SJSA1 (cell line): Measurements from ENCODE around the gene PLXNB3. TPM values are rescaled to one million over a fixed set of nuclear protein-coding genes. Genes with fewer than 3 reads are reported as not detected.

Source experiments
- DNase-seq, 2 experiments: peaks; one replicate each; pipeline ENCODE4 v3.0.0-alpha.2; 2015 to 2020; ENCODE audit warnings: low spot score in 2 of 2, low read depth in 1 of 2
- H3K27ac ChIP-seq: fragments of 250-450 bp; sonication (Bioruptor Pico); 2 replicates; pipeline ENCODE4 v1.5.1; 2020; ENCODE audit warnings: mild to moderate bottlenecking, moderate library complexity
- H3K27me3 ChIP-seq: fragments of 250-450 bp; sonication (Bioruptor Pico); replicated peaks from 2 replicates; pipeline ENCODE4 v1.5.1; 2020; ENCODE audit warnings: mild to moderate bottlenecking, moderate library complexity
- H3K36me3 ChIP-seq: fragments of 250-450 bp; sonication (Bioruptor Pico); 2 replicates; pipeline ENCODE4 v1.5.1; 2020; ENCODE audit warnings: mild to moderate bottlenecking
- H3K4me1 ChIP-seq: fragments of 250-450 bp; sonication (Bioruptor Pico); replicated peaks from 2 replicates; pipeline ENCODE4 v1.6.1; 2021; ENCODE audit warnings: mild to moderate bottlenecking
- H3K4me3 ChIP-seq: fragments of 250-450 bp; sonication (Bioruptor Pico); 2 replicates; pipeline ENCODE4 v1.5.1; 2020; ENCODE audit warnings: mild to moderate bottlenecking
- H3K9me3 ChIP-seq: fragments of 250-450 bp; sonication (Bioruptor Pico); replicated peaks from 2 replicates; pipeline ENCODE4 v1.5.1; 2020; ENCODE audit warnings: mild to moderate bottlenecking
- total RNA-seq: library from RNA; depleted of rRNA; stranded (reverse); fragments of >200 nt; shearing (Covaris generic); gene quantifications from 2 replicates; pipeline ENCODE4 v1.2.3, GENCODE V29; 2014; rRNA removed

The PLXNB3 gene
- total RNA-seq, 1 experiment from 2014 or later, result 1.3 TPM

DNA sequence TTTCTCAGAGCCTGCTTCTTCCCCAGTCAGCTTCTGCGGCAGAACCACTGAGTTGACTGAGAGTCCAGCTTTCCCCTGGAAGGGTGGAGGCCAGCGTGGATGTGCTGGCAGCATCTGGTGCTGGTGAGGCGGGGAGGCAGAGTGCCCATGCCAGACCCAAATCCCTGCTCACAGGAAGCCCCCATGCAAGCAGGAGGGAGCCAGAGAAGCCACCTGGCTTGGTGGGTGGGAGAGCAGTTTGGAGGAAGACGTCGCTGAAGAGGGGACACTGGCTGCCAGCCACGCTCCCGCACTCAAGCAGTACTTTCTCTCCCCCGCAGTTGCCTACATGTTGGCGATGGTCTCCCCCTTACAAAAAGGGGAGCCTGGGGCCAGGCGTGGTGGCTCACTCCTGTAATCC lies 60.3 kb downstream of the PLXNB3 start:
- Histone ChIP-seq H3K36me3 (no peaks in the 10 kb centered on the region), H3K9me3 (no peaks in the 10 kb centered on the region), H3K4me1 (peaks cover under 1% of the 10 kb centered on the region; the same call in 1 of the 2 replicates), H3K27me3 (peaks cover 12% of the 10 kb centered on the region), H3K27ac (no peak overlapping the region), H3K4me3 (no peak overlapping the region)
- DNase-seq, result no peak

DNA sequence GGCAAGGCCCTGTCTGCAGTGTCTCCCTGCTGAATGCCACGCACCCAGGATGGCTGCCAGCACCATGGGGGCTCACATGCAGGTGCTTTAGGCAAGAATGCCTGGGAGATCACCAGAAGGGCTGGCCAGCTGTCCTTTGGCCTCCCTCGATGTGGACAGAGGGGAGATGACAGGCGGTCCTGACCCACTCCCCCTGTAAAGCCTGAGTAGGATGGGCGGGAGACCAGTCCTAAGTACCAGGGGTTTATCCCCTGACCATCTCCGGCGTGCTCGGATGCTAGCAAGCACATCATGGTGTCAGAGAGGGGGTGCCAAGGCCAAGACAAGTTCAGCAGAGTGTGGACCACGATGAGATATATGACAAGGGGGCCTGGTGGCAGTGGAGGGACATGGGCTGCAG lies 61.0 kb downstream of the PLXNB3 start:
- no peak for DNase-seq
- Histone ChIP-seq H3K4me3 (no peak overlapping the region), H3K36me3 (no peaks in the 10 kb centered on the region)

More for the DNA sequence above, 61.0 kb downstream of the PLXNB3 start:
- H3K27ac ChIP-seq, result no peak overlapping the region
- no peaks in the 10 kb centered on the region for H3K9me3 ChIP-seq
- peaks cover 19% of the 10 kb centered on the region for H3K27me3 ChIP-seq
- H3K4me1 ChIP-seq, result no peaks in the 10 kb centered on the region

Other genes with a start within 250 kb of the PLXNB3 start
- not detected in 2 replicates for gene ATP2B3, start 246.6 kb upstream of the PLXNB3 start, total RNA-seq
- 39.9 and 49.3 TPM in 2 replicates for gene CCNQ, start 165.1 kb upstream of the PLXNB3 start, total RNA-seq
- gene DUSP9, start 117.0 kb upstream of the PLXNB3 start, total RNA-seq, result 0.08 TPM in 1 of 2 replicates, not detected in the other
- not detected in 2 replicates for gene PNCK, start 90.4 kb upstream of the PLXNB3 start, total RNA-seq
- gene SLC6A8, start 76.3 kb upstream of the PLXNB3 start, total RNA-seq, result 0.66 and 2.7 TPM in 2 replicates
- 188 and 249 TPM in 2 replicates for gene BCAP31, start 39.9 kb upstream of the PLXNB3 start, total RNA-seq
- gene ABCD1, start 39.4 kb upstream of the PLXNB3 start, total RNA-seq, result 9.9 and 10.3 TPM in 2 replicates
- not detected in 2 replicates for gene SRPK3, start 16.8 kb downstream of the PLXNB3 start, total RNA-seq
- 51.0 and 80.1 TPM in 2 replicates for gene IDH3G, start 30.1 kb downstream of the PLXNB3 start, total RNA-seq
- gene SSR4, start 30.4 kb downstream of the PLXNB3 start, total RNA-seq, result 139 and 225 TPM in 2 replicates
- 0.09 and 0.79 TPM in 2 replicates for gene PDZD4, start 66.3 kb downstream of the PLXNB3 start, total RNA-seq
- gene L1CAM, start 121.9 kb downstream of the PLXNB3 start, total RNA-seq, result 0.05 TPM in 1 of 2 replicates, not detected in the other
- not detected in 2 replicates for gene AVPR2, start 140.4 kb downstream of the PLXNB3 start, total RNA-seq
- 0.63 TPM in 1 of 2 replicates, not detected in the other for gene ARHGAP4, start 162.0 kb downstream of the PLXNB3 start, total RNA-seq
- 119 and 155 TPM in 2 replicates for gene NAA10, start 170.8 kb downstream of the PLXNB3 start, total RNA-seq
- gene RENBP, start 180.4 kb downstream of the PLXNB3 start, total RNA-seq, result 0.11 TPM in 1 of 2 replicates, not detected in the other
- 24.6 and 42.8 TPM in 2 replicates for gene HCFC1, start 207.6 kb downstream of the PLXNB3 start, total RNA-seq
- 1.1 TPM in 1 of 2 replicates, not detected in the other for gene TMEM187, start 208.5 kb downstream of the PLXNB3 start, total RNA-seq